Thyroid gland (tissue), 4 donors: Measurements from ENCODE around the gene RBL1. TPM values are rescaled to one million over a fixed set of nuclear protein-coding genes. Genes with fewer than 3 reads are reported as not detected.
"Not testable (repeated sequence)": the region's sequence is repeated elsewhere in the genome, so short reads cannot be mapped to it uniquely, and the experiment has no call there.

Experiments
- DNase-seq, 2 donors: peaks; one replicate each; pipeline ENCODE4 v3.0.0-alpha.2; 2019
- H3K27ac ChIP-seq, 3 donors: fragments of 200-600 bp; sonication (generic); 1 replicate in 2 of 3; 2 replicates in 1 of 3; pipeline ENCODE4 v1.5.1; 2016 to 2019; ENCODE audit warnings: mild to moderate bottlenecking in 1 of 3, moderate library complexity in 1 of 3
- H3K27me3 ChIP-seq: fragments of 200-600 bp; sonication (generic); one replicate; pipeline ENCODE4 v1.5.1; 2019
- H3K36me3 ChIP-seq, 2 donors: fragments of 200-600 bp; sonication (generic); one replicate each; pipeline ENCODE4 v1.5.1; 2016 to 2019
- H3K4me1 ChIP-seq, 2 donors: fragments of 200-600 bp; sonication (generic); one replicate each; pipeline ENCODE4 v1.5.1; 2017 to 2019
- H3K4me3 ChIP-seq, 3 donors: fragments of 200-600 bp; sonication (generic); replicated peaks in 1 of 3; 1 replicate in 2 of 3; 2 replicates in 1 of 3; pipeline ENCODE4 v1.5.1; 2016; ENCODE audit warnings: mild to moderate bottlenecking in 1 of 3
- H3K9me3 ChIP-seq: fragments of 200-600 bp; sonication (generic); one replicate; pipeline ENCODE4 v1.5.1; 2017
- POLR2A ChIP-seq, 2 donors: fragments of 450-650 bp; IDR thresholded peaks; one replicate each; pipeline ENCODE4 v1.6.1; 2017; ENCODE audit warnings: antibody characterized with exemption in 2 of 2, mild to moderate bottlenecking in 2 of 2, moderate library complexity in 1 of 2
- WGBS, 2 donors: methylation state at CpG; one replicate each; pipeline ENCODE4 v1.1.5; 2017; 5-methylcytosine and 5-hydroxymethylcytosine counted together
- intact Hi-C: fragments of 100-400 bp; cut with DNase I; formaldehyde crosslinking; loops from one replicate; pipeline ENCODE4 v1.15.1; 2023
- total RNA-seq, 4 donors: library from RNA; depleted of rRNA; stranded (reverse); fragments of >200 nt; gene quantifications; one replicate each; pipeline ENCODE4 v1.2.3, GENCODE V29; 2016
- TF ChIP-seq, protein P1 (sequence below), 6 experiments: fragments of 200-600 bp in 3 of 6; fragments of 450-650 bp in 3 of 6; sonication (generic) in 3 of 6; IDR thresholded peaks; one replicate each; pipeline ENCODE4 v1.5.1; 2016 to 2019; ENCODE audit warnings: antibody characterized with exemption in 6 of 6, mild to moderate bottlenecking in 2 of 6, inconsistent platforms in 1 of 6, moderate library complexity in 1 of 6

The RBL1 gene
- total RNA-seq, 4 donors from 2014 or later = 6.4 to 12.1 (median 7.1) TPM

DNA sequence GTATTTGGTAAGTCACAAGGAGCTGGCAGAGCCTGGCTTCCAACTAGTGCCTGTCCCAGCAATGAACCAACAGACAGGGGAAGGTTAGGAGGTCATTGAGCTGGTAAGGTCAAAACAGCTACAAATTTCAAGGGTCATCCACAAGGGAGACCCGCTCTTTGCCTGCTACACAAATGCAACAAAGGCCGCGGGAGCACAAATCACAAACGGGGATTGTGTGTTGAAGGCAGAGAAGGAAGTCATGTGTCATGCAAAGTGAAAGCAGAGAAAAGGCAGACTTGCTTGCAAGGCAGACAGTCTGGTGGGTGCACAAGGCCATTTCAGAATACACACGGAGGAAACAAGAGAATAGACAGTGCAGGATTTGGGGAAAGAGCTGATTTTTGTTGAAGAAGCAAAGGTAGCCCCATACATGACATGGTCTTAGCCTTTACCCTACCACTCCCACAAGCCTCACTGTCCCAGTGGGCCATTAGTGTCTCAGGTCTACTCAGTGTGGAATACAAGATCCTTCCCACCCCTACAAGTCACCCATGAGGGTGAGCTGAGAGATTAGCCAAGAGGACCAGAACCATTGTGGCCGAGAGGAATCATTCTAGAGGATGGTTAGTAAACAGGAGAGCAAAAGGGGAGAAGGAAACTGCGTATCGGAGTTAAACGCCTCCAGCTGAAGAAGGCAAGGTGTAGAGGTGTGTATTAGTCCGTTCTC lies 126.2 kb downstream of the RBL1 start:
- intact Hi-C loops = no loop called here
- Histone ChIP-seq H3K4me1 (no peaks in the 10 kb centered on the region), H3K27ac (no peak overlapping the region), H3K27me3 (no peaks in the 10 kb centered on the region), H3K4me3 (no peak overlapping the region), H3K36me3 (no peaks in the 10 kb centered on the region), H3K9me3 (no peaks in the 10 kb centered on the region)
- no peak for TF ChIP-seq POLR2A (IDR thresholded peaks at IDR 0.05)
- TF ChIP-seq, protein P1, sequence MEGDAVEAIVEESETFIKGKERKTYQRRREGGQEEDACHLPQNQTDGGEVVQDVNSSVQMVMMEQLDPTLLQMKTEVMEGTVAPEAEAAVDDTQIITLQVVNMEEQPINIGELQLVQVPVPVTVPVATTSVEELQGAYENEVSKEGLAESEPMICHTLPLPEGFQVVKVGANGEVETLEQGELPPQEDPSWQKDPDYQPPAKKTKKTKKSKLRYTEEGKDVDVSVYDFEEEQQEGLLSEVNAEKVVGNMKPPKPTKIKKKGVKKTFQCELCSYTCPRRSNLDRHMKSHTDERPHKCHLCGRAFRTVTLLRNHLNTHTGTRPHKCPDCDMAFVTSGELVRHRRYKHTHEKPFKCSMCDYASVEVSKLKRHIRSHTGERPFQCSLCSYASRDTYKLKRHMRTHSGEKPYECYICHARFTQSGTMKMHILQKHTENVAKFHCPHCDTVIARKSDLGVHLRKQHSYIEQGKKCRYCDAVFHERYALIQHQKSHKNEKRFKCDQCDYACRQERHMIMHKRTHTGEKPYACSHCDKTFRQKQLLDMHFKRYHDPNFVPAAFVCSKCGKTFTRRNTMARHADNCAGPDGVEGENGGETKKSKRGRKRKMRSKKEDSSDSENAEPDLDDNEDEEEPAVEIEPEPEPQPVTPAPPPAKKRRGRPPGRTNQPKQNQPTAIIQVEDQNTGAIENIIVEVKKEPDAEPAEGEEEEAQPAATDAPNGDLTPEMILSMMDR (IDR thresholded peaks at IDR 0.05) = no peak
- DNase-seq = no peak
- 76 to 77% methylated on average over 10 of the region's 10 CpGs for WGBS, 2 donors

DNA sequence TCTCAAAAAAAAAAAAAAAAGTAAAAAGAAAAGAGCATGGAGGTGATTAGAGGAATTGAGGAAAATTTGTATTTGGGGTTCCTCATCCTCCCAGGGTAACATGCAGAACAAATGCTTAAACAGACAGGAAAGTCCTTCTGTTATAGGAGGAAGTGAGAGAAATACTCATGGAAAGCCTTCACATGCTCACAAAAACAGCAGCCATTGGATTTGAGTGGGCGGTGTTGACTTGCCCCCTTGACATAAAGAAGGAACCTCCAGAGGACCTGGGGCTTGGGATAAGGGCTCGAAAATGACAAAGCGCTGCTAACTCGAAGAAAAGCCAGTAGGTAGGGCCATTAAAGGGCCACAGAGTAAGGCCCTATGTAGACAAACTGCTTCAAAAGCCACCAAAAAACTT lies 126.7 kb downstream of the RBL1 start:
- intact Hi-C loops = no loop called here
- H3K4me3 ChIP-seq = no peak overlapping the region
- 89 to 90% methylated on average over 4 of the region's 4 CpGs for WGBS, 2 donors
- DNase-seq = no peak
- H3K9me3 ChIP-seq = no peaks in the 10 kb centered on the region
- no peaks in the 10 kb centered on the region for H3K4me1 ChIP-seq
- H3K27ac ChIP-seq = no peak overlapping the region
- TF ChIP-seq, protein P1 (IDR thresholded peaks at IDR 0.05) = no peak
- TF ChIP-seq POLR2A (IDR thresholded peaks at IDR 0.05) = no peak
- H3K36me3 ChIP-seq = no peaks in the 10 kb centered on the region
- H3K27me3 ChIP-seq = no peaks in the 10 kb centered on the region

DNA sequence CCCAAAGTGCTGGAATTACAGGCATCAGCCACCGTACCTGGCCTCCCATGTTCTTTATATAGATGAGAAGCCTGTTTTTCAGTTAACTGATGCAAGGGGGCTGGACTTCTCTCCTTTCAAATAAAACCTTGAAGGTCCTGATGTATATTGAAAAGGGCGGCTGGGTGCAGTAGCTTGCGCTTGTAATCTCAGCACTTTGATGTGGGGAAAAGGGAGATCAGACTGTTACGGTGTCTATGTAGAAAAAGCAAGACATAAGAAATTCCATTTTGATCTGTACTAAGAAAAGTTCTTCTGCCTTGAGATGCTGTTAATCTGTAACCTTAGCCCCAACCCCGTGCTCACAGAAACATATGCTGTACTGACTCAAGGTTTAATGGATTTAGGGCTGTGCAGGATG lies 128.2 kb downstream of the RBL1 start:
- intact Hi-C loops = no loop called here

DNA sequence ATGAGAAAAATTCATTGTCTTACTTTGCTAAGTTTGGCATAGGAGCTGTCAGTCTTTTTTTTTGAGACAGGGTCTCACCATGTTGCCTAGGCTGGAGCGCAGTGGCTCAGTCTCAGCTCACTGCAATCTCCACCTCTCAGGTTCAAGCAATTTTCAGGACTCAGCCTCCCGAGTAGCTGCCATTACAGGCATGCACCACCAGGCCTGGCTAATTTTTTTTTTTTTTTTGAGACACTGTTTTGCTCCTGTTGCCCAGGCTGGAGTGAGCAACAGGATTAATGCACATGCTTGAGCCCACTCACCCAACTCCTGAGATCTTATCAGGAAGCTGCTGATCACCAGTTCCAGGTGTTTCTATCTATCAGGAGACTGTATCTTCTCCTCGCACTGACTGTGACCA lies 128.8 kb downstream of the RBL1 start:
- H3K4me1 ChIP-seq, H3K9me3 ChIP-seq, H3K27me3 ChIP-seq, H3K27ac ChIP-seq, DNase-seq, intact Hi-C loops, H3K4me3 ChIP-seq, H3K36me3 ChIP-seq: not testable (repeated sequence)
- 92 to 96% methylated on average over 3 of the region's 3 CpGs for WGBS, 2 donors

More for the DNA sequence above, 128.2 kb downstream of the RBL1 start:
- no peaks in the 10 kb centered on the region for H3K27me3 ChIP-seq
- no peak overlapping the region for H3K27ac ChIP-seq
- no peaks in the 10 kb centered on the region for H3K9me3 ChIP-seq
- DNase-seq = no peak
- H3K4me3 ChIP-seq = no peak overlapping the region
- no peaks in the 10 kb centered on the region for H3K36me3 ChIP-seq
- TF ChIP-seq POLR2A (IDR thresholded peaks at IDR 0.05) = no peak
- TF ChIP-seq, protein P1 (IDR thresholded peaks at IDR 0.05) = no peak
- H3K4me1 ChIP-seq = no peaks in the 10 kb centered on the region
- 96 to 97% methylated on average over 5 of the region's 5 CpGs for WGBS, 2 donors

DNA sequence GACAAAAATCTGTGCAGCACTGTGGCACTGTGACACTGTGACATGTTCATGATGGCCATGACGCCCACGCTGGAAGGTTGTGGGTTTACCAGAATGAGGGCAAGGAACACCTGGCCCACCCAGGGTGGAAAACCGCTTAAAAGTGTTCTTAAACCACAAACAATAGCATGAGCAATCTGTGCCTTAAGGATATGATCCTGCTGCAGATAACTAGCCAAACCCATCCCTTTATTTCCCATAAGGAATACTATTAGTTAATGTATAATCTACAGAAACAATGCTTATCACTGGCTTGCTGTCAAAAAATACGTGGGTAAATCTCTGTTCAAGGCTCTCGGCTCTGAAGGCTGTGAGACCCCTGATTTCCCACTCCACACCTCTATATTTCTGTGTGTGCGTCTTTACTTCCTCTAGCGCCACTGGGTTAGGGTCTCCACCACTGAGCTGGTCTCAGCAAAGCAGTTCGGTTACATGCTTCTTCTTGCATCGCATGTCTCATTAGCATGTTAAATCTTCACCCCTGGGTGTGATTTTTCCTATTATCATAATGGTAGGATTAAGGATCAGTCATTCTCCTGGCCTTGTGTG lies 133.3 kb downstream of the RBL1 start:
- H3K36me3 ChIP-seq, H3K4me3 ChIP-seq, DNase-seq, H3K9me3 ChIP-seq, H3K27me3 ChIP-seq, H3K4me1 ChIP-seq, intact Hi-C loops, H3K27ac ChIP-seq: not testable (repeated sequence)
- WGBS, 2 donors = 86 to 90% methylated on average over 9 of the region's 9 CpGs

DNA sequence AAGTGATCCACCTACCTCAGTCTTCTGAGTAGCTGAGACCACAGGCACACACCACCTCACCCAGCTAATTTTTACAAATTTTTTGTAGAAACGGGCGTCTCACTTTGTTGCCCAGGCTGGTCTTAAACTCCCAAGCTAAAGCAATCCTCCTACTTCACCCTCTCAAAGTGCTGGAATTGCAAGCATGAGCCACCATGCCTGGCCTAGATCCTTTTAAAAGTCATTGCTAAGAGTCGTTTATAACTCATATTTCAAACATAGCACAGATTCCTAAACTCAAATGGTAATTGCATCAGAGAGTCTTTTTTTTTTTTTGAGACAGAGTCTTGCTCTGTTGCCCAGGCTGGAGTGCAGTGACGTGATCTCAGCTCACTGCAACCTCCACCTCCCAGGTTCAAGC lies 136.6 kb downstream of the RBL1 start:
- TF ChIP-seq POLR2A (IDR thresholded peaks at IDR 0.05) = no peak
- TF ChIP-seq, protein P1 (IDR thresholded peaks at IDR 0.05) = no peak
- H3K9me3 ChIP-seq = no peaks in the 10 kb centered on the region
- intact Hi-C loops = no loop called here
- H3K27ac ChIP-seq = no peak overlapping the region
- H3K4me3 ChIP-seq = no peak overlapping the region
- 75 to 77% methylated on average over 4 of the region's 4 CpGs for WGBS, 2 donors
- no peaks in the 10 kb centered on the region for H3K27me3 ChIP-seq
- no peaks in the 10 kb centered on the region for H3K36me3 ChIP-seq
- no peak for DNase-seq
- peaks cover 14 to 15% of the 10 kb centered on the region in 2 donors for H3K4me1 ChIP-seq
